ENCODE measurements around the gene AMZ2.
"Not testable (repeated sequence)": the region's sequence is repeated elsewhere in the genome, so short reads cannot be mapped to it uniquely, and the experiment has no call there.

Gene AMZ2, protein sequence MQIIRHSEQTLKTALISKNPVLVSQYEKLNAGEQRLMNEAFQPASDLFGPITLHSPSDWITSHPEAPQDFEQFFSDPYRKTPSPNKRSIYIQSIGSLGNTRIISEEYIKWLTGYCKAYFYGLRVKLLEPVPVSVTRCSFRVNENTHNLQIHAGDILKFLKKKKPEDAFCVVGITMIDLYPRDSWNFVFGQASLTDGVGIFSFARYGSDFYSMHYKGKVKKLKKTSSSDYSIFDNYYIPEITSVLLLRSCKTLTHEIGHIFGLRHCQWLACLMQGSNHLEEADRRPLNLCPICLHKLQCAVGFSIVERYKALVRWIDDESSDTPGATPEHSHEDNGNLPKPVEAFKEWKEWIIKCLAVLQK

DNA sequence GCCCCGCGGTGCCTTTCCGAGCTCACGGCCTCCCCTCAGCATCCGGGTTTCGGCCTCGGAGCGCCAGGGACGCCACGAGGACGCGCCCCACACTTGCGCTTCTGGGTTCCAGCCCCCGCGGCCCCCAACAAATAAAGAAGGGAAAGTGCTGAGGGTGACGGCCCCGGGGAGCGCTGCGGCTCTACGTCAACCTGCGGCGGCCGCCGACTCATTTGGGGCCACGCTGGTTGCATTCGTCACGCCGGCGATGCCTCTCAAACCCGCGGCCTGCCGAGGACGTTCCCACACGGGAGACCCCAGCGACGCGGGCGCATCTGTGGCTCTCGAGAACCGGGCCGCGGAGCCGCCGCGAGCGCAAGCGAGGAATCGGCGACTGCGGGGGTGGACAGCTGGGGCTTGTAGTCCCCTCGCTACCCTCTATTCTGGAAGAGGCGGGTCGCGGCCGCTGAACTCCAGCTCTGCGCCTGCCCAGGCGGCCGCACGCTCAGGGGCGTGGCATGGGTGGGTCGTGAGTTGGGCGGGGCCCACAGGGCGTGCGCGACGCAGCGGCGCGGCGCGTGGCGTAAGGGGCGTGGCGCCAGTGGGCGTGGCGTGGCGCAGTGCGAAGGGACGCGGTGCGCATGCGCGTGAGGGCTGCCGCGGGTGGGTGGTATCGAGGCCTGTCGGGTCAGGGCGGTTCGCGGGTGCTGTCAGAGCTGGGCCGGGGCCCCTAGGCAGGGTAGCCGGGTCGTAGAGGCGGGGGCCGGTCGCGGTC, at the start of gene AMZ2:
Gene AMZ2 (plus strand): TSS at position 599 of the 754 bp plus-strand sequence. CDS start 2,145 bp downstream, outside the sequence.
- TF ChIP-seq, protein P1, sequence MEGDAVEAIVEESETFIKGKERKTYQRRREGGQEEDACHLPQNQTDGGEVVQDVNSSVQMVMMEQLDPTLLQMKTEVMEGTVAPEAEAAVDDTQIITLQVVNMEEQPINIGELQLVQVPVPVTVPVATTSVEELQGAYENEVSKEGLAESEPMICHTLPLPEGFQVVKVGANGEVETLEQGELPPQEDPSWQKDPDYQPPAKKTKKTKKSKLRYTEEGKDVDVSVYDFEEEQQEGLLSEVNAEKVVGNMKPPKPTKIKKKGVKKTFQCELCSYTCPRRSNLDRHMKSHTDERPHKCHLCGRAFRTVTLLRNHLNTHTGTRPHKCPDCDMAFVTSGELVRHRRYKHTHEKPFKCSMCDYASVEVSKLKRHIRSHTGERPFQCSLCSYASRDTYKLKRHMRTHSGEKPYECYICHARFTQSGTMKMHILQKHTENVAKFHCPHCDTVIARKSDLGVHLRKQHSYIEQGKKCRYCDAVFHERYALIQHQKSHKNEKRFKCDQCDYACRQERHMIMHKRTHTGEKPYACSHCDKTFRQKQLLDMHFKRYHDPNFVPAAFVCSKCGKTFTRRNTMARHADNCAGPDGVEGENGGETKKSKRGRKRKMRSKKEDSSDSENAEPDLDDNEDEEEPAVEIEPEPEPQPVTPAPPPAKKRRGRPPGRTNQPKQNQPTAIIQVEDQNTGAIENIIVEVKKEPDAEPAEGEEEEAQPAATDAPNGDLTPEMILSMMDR (IDR thresholded peaks at IDR 0.05; ENCODE audit: extremely low read depth, missing control alignments), result no peak
- peak; percentile 94 for DNase-seq (ENCODE audit: low spot score)

DNA sequence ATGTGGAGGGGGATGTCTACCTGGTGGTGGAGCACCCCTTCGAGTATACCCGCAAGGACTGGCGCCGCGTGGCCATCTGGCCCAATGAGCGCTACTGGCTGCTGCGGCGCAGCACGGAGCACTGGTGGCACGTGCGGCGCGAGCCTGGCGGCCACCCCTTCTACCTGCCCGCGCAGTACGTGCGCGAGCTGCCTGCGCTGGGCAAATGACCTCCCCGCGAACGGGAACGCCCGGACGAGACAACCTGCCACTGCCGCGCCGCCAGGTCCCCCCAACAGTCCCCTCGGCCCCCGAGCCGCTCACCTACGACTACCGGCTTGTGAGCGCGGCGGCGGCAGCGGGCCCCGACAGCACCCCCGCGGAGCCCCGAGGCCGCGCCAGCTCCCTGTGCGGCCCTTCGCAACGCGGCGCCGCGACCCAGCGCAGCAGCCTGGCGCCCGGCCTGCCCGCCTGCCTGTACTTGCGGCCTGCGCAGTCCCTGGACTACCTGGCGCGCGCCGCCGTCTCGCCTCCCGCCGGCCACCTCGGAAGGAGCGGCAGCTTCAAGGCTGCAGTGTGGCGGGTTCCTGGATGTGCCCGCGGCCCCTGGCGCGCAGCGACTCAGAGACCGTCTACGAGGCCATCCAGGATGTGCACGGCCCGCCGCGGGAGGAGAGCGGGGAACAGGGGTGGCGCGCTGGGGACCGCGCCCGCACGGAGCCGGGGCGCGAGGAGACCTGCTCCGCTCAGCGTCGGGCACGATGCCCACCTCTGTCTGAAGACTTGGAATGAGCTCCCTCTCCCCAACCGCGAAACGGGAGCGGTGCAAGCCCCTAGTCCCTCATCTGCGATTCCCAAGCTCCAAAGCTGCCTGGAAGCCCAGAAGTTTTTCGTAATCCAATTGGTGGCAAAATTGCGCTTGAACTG, 48.7 kb upstream of the AMZ2 start:
- DNase-seq (ENCODE audit: low spot score), result peak; percentile 60
- TF ChIP-seq, protein P1 (IDR thresholded peaks at IDR 0.05; ENCODE audit: extremely low read depth, missing control alignments), result no peak

DNA sequence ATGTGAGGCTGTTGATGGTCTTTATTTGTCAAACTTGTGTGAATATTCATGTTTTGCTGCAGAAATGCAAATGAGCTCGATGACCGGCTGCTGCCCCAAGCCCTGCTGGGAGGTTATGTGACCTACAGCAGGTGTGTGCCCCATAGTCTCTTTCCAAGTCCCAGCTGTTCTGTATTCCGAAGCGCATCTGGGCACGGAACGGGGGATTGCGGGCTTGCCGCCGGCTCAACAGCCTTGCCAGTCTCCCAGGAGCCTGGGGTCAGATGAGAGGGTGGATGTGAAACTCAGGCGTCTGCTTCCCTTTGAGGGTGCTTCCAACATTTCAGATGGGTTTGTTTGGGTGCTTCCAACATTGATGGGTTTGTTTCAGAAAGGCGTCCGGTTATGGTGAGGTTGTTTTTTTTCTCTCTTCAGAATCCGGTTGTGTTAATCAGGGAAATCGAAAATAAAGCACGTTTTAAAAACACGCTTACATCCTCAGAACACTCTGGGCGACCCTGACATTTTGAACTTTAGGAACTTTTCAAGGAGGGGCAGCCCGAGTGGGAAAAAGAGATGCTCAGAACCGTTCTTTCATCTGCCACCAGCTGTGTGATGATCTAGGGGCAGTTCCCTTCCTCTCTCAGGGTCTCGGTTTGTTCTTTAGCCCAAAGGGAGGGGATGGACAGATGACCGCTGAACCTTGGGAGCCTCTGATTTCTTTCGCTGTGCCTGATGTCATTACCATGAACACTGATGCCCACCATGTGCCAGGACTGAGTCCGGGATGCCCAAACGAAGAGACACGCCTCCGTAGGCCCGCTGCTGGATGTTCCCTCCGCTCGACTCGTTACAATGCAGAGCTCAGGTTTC, 47.8 kb upstream of the AMZ2 start:
- TF ChIP-seq, protein P1 (IDR thresholded peaks at IDR 0.05; ENCODE audit: extremely low read depth, missing control alignments), result no peak
- no peak for DNase-seq (ENCODE audit: low spot score)

DNA sequence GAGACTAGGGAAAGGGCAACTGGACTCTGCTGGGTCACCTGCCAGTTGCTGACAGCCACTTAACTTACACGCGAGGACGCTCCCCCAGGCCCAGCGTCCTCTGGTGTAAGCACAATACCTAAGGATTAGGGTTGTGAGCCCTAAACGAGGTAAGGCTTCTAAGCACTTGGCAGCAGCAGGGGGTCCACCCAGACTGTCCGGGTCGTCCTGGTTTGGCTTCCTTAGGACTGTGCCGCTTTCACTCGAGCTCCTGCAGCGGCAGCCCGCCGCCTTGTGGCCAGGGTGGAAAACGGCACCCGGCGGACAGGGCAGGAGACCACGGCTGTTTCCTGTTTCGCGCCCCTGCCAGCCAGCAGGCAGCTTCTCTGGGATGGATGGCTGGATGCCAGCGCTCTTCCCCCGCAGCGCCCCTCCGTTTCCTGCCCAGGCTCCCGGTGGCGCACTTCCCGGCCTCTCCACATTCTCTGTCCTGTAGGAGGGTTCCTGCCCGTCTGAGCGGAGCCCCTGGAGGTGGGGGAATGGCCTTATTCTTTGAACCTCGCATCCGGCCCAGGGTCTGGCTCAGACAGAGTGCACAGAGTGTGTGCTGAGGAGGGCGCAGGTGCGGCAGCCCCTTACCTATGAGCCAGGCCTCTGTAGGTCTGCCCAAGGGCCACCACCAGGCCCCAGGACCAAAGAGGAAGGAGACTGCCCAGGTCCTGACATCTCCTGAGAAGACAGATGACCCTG, 47.0 kb upstream of the AMZ2 start:
- TF ChIP-seq, protein P1 (IDR thresholded peaks at IDR 0.05; ENCODE audit: extremely low read depth, missing control alignments), result peak; percentile 89
- peak; percentile 80 for DNase-seq (ENCODE audit: low spot score)

DNA sequence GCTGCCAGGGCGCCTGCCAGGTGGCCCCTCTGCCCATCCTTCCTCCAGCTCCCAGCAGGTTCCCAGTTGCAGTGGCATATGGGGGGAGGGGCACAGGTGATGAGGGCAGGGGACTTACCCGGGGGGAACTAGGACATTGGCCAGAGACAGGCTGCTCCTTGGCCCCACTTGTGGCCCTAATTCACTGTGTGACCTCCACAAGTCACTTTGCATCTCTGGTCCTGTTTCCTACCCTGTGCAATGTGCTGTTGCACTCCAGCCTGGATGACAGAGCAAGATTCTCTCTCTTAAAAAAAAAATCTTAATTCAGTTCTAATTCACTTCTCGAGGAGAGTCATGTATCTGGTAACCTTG, 46.4 kb upstream of the AMZ2 start:
- not testable (repeated sequence) for DNase-seq (ENCODE audit: low spot score)

DNA sequence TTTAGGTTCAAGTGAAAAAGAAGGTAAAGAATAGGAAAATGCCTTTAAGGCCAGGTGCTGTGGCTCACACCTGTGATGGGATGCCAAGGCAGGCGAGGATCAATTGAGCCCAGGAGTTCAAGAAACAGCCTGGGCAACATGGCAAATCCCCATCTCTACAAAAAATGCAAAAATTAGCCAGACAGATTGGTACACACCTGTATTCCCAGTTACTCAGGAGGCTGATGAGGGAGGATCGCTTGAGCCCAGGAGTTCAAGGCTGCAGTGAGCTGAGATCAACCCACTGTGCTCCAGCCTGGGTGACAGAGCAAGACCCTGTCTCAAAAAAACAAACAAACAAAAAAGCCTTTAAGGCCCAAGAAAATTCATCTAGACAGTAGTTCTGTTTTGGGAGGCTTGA, 45.5 kb upstream of the AMZ2 start:
- DNase-seq (ENCODE audit: low spot score), result not testable (repeated sequence)

DNA sequence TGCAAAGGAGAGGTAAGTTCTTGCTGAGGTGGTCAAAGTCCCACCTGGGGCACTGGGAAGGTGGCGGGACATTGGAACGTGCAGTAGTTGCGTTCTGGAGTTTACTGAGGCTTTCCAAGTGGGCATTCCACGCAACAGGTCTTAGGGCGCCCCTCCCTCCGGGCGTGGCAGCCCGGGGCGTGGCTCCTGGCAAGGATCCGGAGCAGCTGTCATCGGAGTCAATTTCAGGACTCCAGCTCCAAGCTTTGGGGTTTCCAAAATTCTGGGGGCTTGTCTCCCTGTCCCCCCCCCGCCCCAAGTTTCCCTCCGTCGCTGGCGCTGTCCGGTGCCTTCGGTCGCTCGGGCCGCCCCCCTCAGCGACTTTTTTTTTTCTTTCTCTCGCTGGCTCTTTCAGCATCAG, 43.1 kb upstream of the AMZ2 start:
- peak; percentile 53 for DNase-seq (ENCODE audit: low spot score)
- TF ChIP-seq, protein P1 (IDR thresholded peaks at IDR 0.05; ENCODE audit: extremely low read depth, missing control alignments), result no peak

All from GM20000 (cell line).